Stimulated activated CD8-positive, alpha-beta memory T cell treated with anti-CD3 and anti-CD28 coated beads, Interleukin-15, amount 100 ng/mL, for 24 hours (primary cell): Measurements from ENCODE around the gene CCDC134.
"Not testable (repeated sequence)": the region's sequence is repeated elsewhere in the genome, so short reads cannot be mapped to it uniquely, and the experiment has no call there.

ENCODE experiments used
- DNase-seq: peaks from one replicate; pipeline ENCODE4 v3.0.0-alpha.2; 2020; ENCODE audit warnings: low read depth

Gene CCDC134

GRCh38 chr22:41844036-41844435 is 43.6 kb downstream of the CCDC134 start:
- no peak for DNase-seq

GRCh38 chr22:41844513-41844912 is 44.0 kb downstream of the CCDC134 start:
- DNase-seq = no peak

- DNase-seq = no peak
Measured at GRCh38 chr22:41845380-41846267, 45.1 kb downstream of the CCDC134 start.

- no peak for DNase-seq
Measured at GRCh38 chr22:41846268-41846987, 45.9 kb downstream of the CCDC134 start.

GRCh38 chr22:41847300-41847699 is 46.8 kb downstream of the CCDC134 start:
- DNase-seq = no peak

GRCh38 chr22:41848468-41848867 is 48.0 kb downstream of the CCDC134 start:
- no peak for DNase-seq

GRCh38 chr22:41856469-41856868 is 56.0 kb downstream of the CCDC134 start:
- DNase-seq = no peak

GRCh38 chr22:41857155-41857859 is 56.8 kb downstream of the CCDC134 start:
- DNase-seq = peak; percentile 36

GRCh38 chr22:41857860-41858199 is 57.4 kb downstream of the CCDC134 start:
- no peak for DNase-seq

- DNase-seq = no peak
Measured at GRCh38 chr22:41862160-41862529, 61.7 kb downstream of the CCDC134 start.

GRCh38 chr22:41862530-41863266 is 62.2 kb downstream of the CCDC134 start:
- peak; percentile 22 for DNase-seq

GRCh38 chr22:41863472-41863871 is 63.0 kb downstream of the CCDC134 start:
- no peak for DNase-seq

GRCh38 chr22:41868556-41868955 is 68.1 kb downstream of the CCDC134 start:
- no peak for DNase-seq

GRCh38 chr22:41870081-41870480 is 69.6 kb downstream of the CCDC134 start:
- not testable (repeated sequence) for DNase-seq

- no peak for DNase-seq
Measured at GRCh38 chr22:41870786-41871185, 70.3 kb downstream of the CCDC134 start.

- no peak for DNase-seq
Measured at GRCh38 chr22:41873391-41873790, 72.9 kb downstream of the CCDC134 start.

GRCh38 chr22:41874090-41874489 is 73.6 kb downstream of the CCDC134 start:
- DNase-seq = no peak

GRCh38 chr22:41875531-41876270 is 75.2 kb downstream of the CCDC134 start:
- DNase-seq = no peak
